OCI-M2 (cell line): ENCODE measurements around the gene TTI1.
"Not testable (repeated sequence)": the region's sequence is repeated elsewhere in the genome, so short reads cannot be mapped to it uniquely, and the experiment has no call there.

Experiments used
- DNase-seq: peaks from one replicate; lab custom pipeline; 2025; ENCODE audit not compliant: unreplicated experiment; lab: John Stamatoyannopoulos, UW

The TTI1 gene

GRCh38 chr20:38012332-38012731 is 20.9 kb downstream of the TTI1 start:
- no peak for DNase-seq

GRCh38 chr20:38011696-38012095 is 21.6 kb downstream of the TTI1 start:
- no peak for DNase-seq

GRCh38 chr20:38009416-38009815 is 23.8 kb downstream of the TTI1 start:
- not testable (repeated sequence) for DNase-seq

- DNase-seq, result no peak
These were observed 24.9 kb downstream of the TTI1 start for GRCh38 chr20:38008233-38008944.

- DNase-seq, result no peak
These were observed 25.7 kb downstream of the TTI1 start for GRCh38 chr20:38007526-38007925.

- DNase-seq, result no peak
These were observed 27.4 kb downstream of the TTI1 start for GRCh38 chr20:38005903-38006302.

- no peak for DNase-seq
These were observed 28.8 kb downstream of the TTI1 start for GRCh38 chr20:38004416-38004815.

- no peak for DNase-seq
These were observed 30.8 kb downstream of the TTI1 start for GRCh38 chr20:38002422-38002821.

GRCh38 chr20:38001981-38002380 is 31.3 kb downstream of the TTI1 start:
- DNase-seq, result no peak

GRCh38 chr20:38001173-38001875 is 31.9 kb downstream of the TTI1 start:
- no peak for DNase-seq

GRCh38 chr20:38000293-38000692 is 33.0 kb downstream of the TTI1 start:
- DNase-seq, result no peak

- no peak for DNase-seq
These were observed 33.6 kb downstream of the TTI1 start for GRCh38 chr20:37999526-38000263.

GRCh38 chr20:37997516-37997915 is 35.7 kb downstream of the TTI1 start:
- DNase-seq, result no peak

- no peak for DNase-seq
These were observed 37.2 kb downstream of the TTI1 start for GRCh38 chr20:37995856-37996605.

GRCh38 chr20:37994512-37994911 is 38.7 kb downstream of the TTI1 start:
- no peak for DNase-seq

GRCh38 chr20:37992802-37993409 is 40.4 kb downstream of the TTI1 start:
- DNase-seq, result no peak

- DNase-seq, result no peak
These were observed 41.3 kb downstream of the TTI1 start for GRCh38 chr20:37991908-37992307.

- no peak for DNase-seq
These were observed 41.9 kb downstream of the TTI1 start for GRCh38 chr20:37991157-37991866.

- DNase-seq, result no peak
These were observed 42.6 kb downstream of the TTI1 start for GRCh38 chr20:37990571-37991151.
